Progenitor cell of endocrine pancreas (in vitro differentiated cells): Measurements from ENCODE around the gene PNKD. TPM values are rescaled to one million over a fixed set of nuclear protein-coding genes. Genes with fewer than 3 reads are reported as not detected.

Experiments used
- DNase-seq: peaks from one replicate; pipeline ENCODE4 v3.0.0; 2021; ENCODE audit warnings: low spot score; ENCODE audit not compliant: unreplicated experiment
- H3K27ac Mint-ChIP-seq: 2 replicates; pipeline ENCODE4 v1.8.0; 2021; ENCODE audit warnings: mild to moderate bottlenecking, moderate library complexity, mixed read lengths
- H3K27me3 Mint-ChIP-seq: 2 replicates; pipeline ENCODE4 v1.8.0; 2021; ENCODE audit warnings: mixed read lengths
- H3K36me3 Mint-ChIP-seq: 2 replicates; pipeline ENCODE4 v1.8.0; 2022; ENCODE audit warnings: mixed read lengths; ENCODE audit not compliant: insufficient read depth
- H3K4me1 Mint-ChIP-seq: 2 replicates; pipeline ENCODE4 v1.8.0; 2021; ENCODE audit warnings: low read depth, mixed read lengths
- H3K4me3 Mint-ChIP-seq: 2 replicates; pipeline ENCODE4 v1.8.0; 2021; ENCODE audit warnings: low read depth, mild to moderate bottlenecking, moderate library complexity, mixed read lengths
- H3K9me3 Mint-ChIP-seq: 2 replicates; pipeline ENCODE4 v1.8.0; 2021; ENCODE audit warnings: low read depth, mixed read lengths
- CTCF ChIP-seq: fragments of 200-600 bp; sonication (generic); IDR thresholded peaks from one replicate; pipeline ENCODE4 v1.5.0; 2021; ENCODE audit warnings: antibody characterized with exemption, mild to moderate bottlenecking; ENCODE audit not compliant: unreplicated experiment
- total RNA-seq: library from RNA; stranded (reverse); gene quantifications from 2 replicates; pipeline ENCODE4 v1.2.1, GENCODE V29; 2021

Gene PNKD
- total RNA-seq, 1 donor from 2014 or later: 54.3 TPM

GRCh38 chr2:218244665-218245064, 25.7 kb upstream of the PNKD start:
- peaks cover 32% of the 10 kb centered on the region for H3K36me3 Mint-ChIP-seq
- no peak for DNase-seq
- H3K27me3 Mint-ChIP-seq: no peaks in the 10 kb centered on the region
- H3K4me3 Mint-ChIP-seq: no peak overlapping the region
- no peak overlapping the region for H3K27ac Mint-ChIP-seq
- no peaks in the 10 kb centered on the region for H3K4me1 Mint-ChIP-seq
- H3K9me3 Mint-ChIP-seq: no peaks in the 10 kb centered on the region
- no peak for TF ChIP-seq CTCF

GRCh38 chr2:218245214-218245613, 25.1 kb upstream of the PNKD start:
- Mint-ChIP-seq H3K4me1 (no peaks in the 10 kb centered on the region), H3K4me3 (no peak overlapping the region), H3K27ac (no peak overlapping the region), H3K36me3 (peaks cover 35% of the 10 kb centered on the region), H3K27me3 (no peaks in the 10 kb centered on the region), H3K9me3 (no peaks in the 10 kb centered on the region)
- no peak for TF ChIP-seq CTCF
- no peak for DNase-seq

- Mint-ChIP-seq H3K27me3 (no peaks in the 10 kb centered on the region), H3K4me3 (no peak overlapping the region), H3K27ac (no peak overlapping the region), H3K9me3 (no peaks in the 10 kb centered on the region), H3K36me3 (peaks cover 28% of the 10 kb centered on the region), H3K4me1 (no peaks in the 10 kb centered on the region)
- DNase-seq: no peak
- TF ChIP-seq CTCF: no peak
Observed at GRCh38 chr2:218249691-218250090, 20.6 kb upstream of the PNKD start.

GRCh38 chr2:218252509-218253231, 17.6 kb upstream of the PNKD start:
- H3K4me3 Mint-ChIP-seq: no peak overlapping the region
- DNase-seq: no peak
- no peaks in the 10 kb centered on the region for H3K9me3 Mint-ChIP-seq
- TF ChIP-seq CTCF: no peak
- H3K4me1 Mint-ChIP-seq: no peaks in the 10 kb centered on the region
- no peak overlapping the region for H3K27ac Mint-ChIP-seq
- no peaks in the 10 kb centered on the region for H3K27me3 Mint-ChIP-seq
- H3K36me3 Mint-ChIP-seq: peaks cover 29% of the 10 kb centered on the region

GRCh38 chr2:218253232-218253625, 17.1 kb upstream of the PNKD start:
- Mint-ChIP-seq H3K36me3 (peaks cover 26% of the 10 kb centered on the region), H3K27ac (no peak overlapping the region), H3K9me3 (no peaks in the 10 kb centered on the region), H3K27me3 (no peaks in the 10 kb centered on the region), H3K4me1 (no peaks in the 10 kb centered on the region), H3K4me3 (no peak overlapping the region)
- no peak for TF ChIP-seq CTCF
- DNase-seq: no peak
